GM06990 (cell line): ENCODE results near the gene RNPEP.

Experiments
- DNase-seq: peaks from one replicate; pipeline ENCODE4 v3.0.0-alpha.2; 2011; ENCODE audit not compliant: insufficient read length; ENCODE audit errors: extremely low read depth
- H3K27me3 ChIP-seq: replicated peaks from 2 replicates; pipeline ENCODE4 v1.6.0; 2011; ENCODE audit warnings: low read length; ENCODE audit not compliant: control insufficient read depth, insufficient read depth
- H3K36me3 ChIP-seq: 2 replicates; pipeline ENCODE4 v1.5.1; 2011; ENCODE audit warnings: low read length; ENCODE audit not compliant: control insufficient read depth, insufficient read depth
- H3K4me3 ChIP-seq: replicated peaks from 2 replicates; pipeline ENCODE4 v1.5.1; 2011; ENCODE audit warnings: low read depth, mild to moderate bottlenecking, control low read depth, low read length
- CTCF ChIP-seq: IDR thresholded peaks from 2 replicates; pipeline ENCODE4 v1.5.1; 2011; ENCODE audit warnings: low read length, control low read depth, mild to moderate bottlenecking, inconsistent platforms; ENCODE audit not compliant: insufficient read depth, poor library complexity, severe bottlenecking

The RNPEP gene

GRCh38 chr1:202012544-202013478 lies 30.4 kb downstream of the RNPEP start:
- Histone ChIP-seq H3K27me3 (no peaks in the 10 kb centered on the region), H3K36me3 (no peaks in the 10 kb centered on the region), H3K4me3 (no peak overlapping the region)
- no peak for DNase-seq
- TF ChIP-seq CTCF, result no peak

- DNase-seq, result no peak
- no peaks in the 10 kb centered on the region for H3K27me3 ChIP-seq
- TF ChIP-seq CTCF, result no peak
- H3K4me3 ChIP-seq, result no peak overlapping the region
- no peaks in the 10 kb centered on the region for H3K36me3 ChIP-seq
These were observed 31.2 kb downstream of the RNPEP start for GRCh38 chr1:202013603-202014002.

GRCh38 chr1:202014060-202014459 lies 31.6 kb downstream of the RNPEP start:
- Histone ChIP-seq H3K4me3 (no peak overlapping the region), H3K36me3 (no peaks in the 10 kb centered on the region), H3K27me3 (no peaks in the 10 kb centered on the region)
- no peak for TF ChIP-seq CTCF
- no peak for DNase-seq

GRCh38 chr1:202014915-202015661 lies 32.6 kb downstream of the RNPEP start:
- Histone ChIP-seq H3K27me3 (no peaks in the 10 kb centered on the region), H3K36me3 (no peaks in the 10 kb centered on the region), H3K4me3 (no peak overlapping the region)
- no peak for TF ChIP-seq CTCF
- no peak for DNase-seq

- Histone ChIP-seq H3K4me3 (no peak overlapping the region), H3K27me3 (no peaks in the 10 kb centered on the region), H3K36me3 (no peaks in the 10 kb centered on the region)
- no peak for DNase-seq
- TF ChIP-seq CTCF, result no peak
These were observed 33.2 kb downstream of the RNPEP start for GRCh38 chr1:202015662-202015937.
